Effector memory CD8-positive, alpha-beta T cell (primary cell): ENCODE measurements around the gene PCDHGA6.
A peak's percentile ranks its signal among the peaks of the same experiment; 100 is the strongest.
"Not testable (repeated sequence)": the region's sequence is repeated elsewhere in the genome, so short reads cannot be mapped to it uniquely, and the experiment has no call there.

ENCODE experiments used
- ATAC-seq: fragments of 150-1000 bp; cut with Tn5 transposase; replicated peaks from 2 replicates; pipeline ENCODE4 v1.10.0; 2021; ENCODE audit warnings: mild to moderate bottlenecking, moderate library complexity
- DNase-seq, 3 experiments: peaks; one replicate each; pipeline ENCODE4 v3.0.0; 2021
- H3K27ac Mint-ChIP-seq, 2 donors: one replicate each; pipeline ENCODE4 v1.8.0; 2022; ENCODE audit warnings: mild to moderate bottlenecking in 2 of 2, mixed read lengths in 2 of 2, moderate library complexity in 2 of 2
- H3K27me3 Mint-ChIP-seq, 2 donors: one replicate each; pipeline ENCODE4 v1.8.0; 2022; ENCODE audit warnings: mixed read lengths in 2 of 2
- H3K36me3 Mint-ChIP-seq: one replicate; pipeline ENCODE4 v1.8.0; 2022; ENCODE audit warnings: mild to moderate bottlenecking, moderate library complexity, mixed read lengths; ENCODE audit not compliant: insufficient read depth
- H3K4me1 Mint-ChIP-seq, 2 donors: one replicate each; pipeline ENCODE4 v1.8.0; 2022; ENCODE audit warnings: low read depth in 2 of 2, mixed read lengths in 2 of 2
- H3K4me3 Mint-ChIP-seq, 2 donors: one replicate each; pipeline ENCODE4 v1.8.0; 2022; ENCODE audit warnings: mild to moderate bottlenecking in 2 of 2, mixed read lengths in 2 of 2, moderate library complexity in 2 of 2
- H3K9me3 Mint-ChIP-seq, 2 donors: one replicate each; pipeline ENCODE4 v1.8.0; 2022; ENCODE audit warnings: mixed read lengths in 2 of 2

Gene PCDHGA6

DNA sequence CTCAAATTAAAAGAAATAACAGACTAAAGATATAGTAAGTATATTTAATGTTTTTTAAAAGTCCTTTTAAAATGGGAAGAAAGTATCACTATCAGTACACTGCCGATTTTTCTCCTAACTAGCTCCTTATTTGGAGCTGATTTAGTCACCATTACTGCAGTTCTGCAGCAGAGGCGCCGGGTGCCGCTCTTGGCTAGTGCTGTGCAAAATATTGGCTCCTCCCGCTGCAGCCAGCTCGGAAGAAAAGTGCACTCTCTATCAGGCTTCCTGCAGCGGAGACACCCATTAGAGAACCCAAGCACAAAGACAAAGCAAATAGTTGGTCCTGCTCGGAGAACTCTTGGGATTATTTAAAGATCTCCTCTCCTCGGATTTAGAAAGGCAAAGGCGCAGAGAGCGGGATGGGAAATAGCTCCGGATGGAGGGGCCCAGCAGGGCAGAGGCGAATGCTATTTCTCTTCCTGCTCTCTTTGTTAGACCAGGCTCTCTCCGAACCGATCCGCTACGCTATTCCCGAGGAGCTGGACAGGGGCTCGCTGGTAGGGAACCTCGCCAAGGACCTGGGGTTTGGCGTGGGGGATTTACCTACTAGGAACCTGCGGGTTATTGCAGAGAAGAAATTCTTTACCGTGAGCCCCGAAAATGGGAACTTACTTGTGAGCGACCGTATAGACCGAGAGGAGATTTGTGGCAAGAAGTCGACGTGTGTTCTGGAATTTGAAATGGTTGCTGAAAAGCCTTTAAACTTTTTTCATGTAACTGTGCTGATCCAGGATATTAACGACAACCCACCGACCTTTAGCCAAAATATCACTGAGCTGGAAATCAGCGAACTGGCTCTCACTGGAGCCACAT is 3.5 kb upstream of the PCDHGA6 start, which contains the start of gene PCDHGB3:
PCDHGB3 (plus strand) TSS at position 249 of the 855 bp plus-strand sequence; CDS start at position 402, 153 bp downstream.
- Mint-ChIP-seq H3K27ac (peak within 1 kb of the TSS in 1 of 2 donors; percentile 77), H3K4me3 (peak within 1 kb of the TSS; percentile 75 to 86), H3K4me1 (peaks cover 5% of the 10 kb centered on the region in 2 donors), H3K27me3 (peaks cover 35 to 63% of the 10 kb centered on the region in 2 donors), H3K9me3 (no peaks in the 10 kb centered on the region), H3K36me3 (peaks cover 3% of the 10 kb centered on the region)
- ATAC-seq = peak; percentile 74
- DNase-seq = no peak

- Mint-ChIP-seq H3K27me3 (peaks cover 32 to 59% of the 10 kb centered on the region in 2 donors), H3K4me1 (peaks cover 5% of the 10 kb centered on the region in 2 donors), H3K27ac (no peak overlapping the region), H3K4me3 (no peak overlapping the region), H3K36me3 (peaks cover 3% of the 10 kb centered on the region), H3K9me3 (peaks cover 0 to 4% of the 10 kb centered on the region in 2 donors)
- ATAC-seq (no peak), DNase-seq (no peak)
Measured at GRCh38 chr5:141371572-141372475, 1.9 kb upstream of the PCDHGA6 start.

DNA sequence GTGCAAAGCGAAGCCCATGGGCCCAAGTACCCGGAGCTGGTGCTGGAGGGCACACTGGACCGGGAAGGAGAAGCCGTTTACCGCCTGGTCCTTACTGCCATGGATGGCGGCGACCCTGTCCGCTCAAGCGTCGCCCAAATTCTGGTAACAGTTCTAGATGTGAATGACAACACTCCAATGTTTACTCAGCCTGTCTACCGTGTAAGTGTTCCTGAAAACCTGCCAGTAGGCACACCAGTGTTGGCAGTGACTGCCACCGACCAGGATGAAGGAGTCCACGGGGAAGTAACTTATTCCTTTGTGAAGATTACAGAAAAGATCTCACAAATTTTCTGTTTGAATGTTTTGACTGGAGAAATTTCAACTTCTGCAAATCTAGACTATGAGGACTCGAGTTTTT is 936 bp downstream of the PCDHGA6 start:
- H3K4me3 Mint-ChIP-seq = no peak overlapping the region
- H3K4me1 Mint-ChIP-seq = peaks cover 5% of the 10 kb centered on the region in 2 donors
- ATAC-seq = no peak
- peaks cover 0 to 4% of the 10 kb centered on the region in 2 donors for H3K9me3 Mint-ChIP-seq
- H3K27me3 Mint-ChIP-seq = peaks cover 26 to 52% of the 10 kb centered on the region in 2 donors
- DNase-seq = no peak
- H3K27ac Mint-ChIP-seq = no peak overlapping the region
- H3K36me3 Mint-ChIP-seq = no peaks in the 10 kb centered on the region

GRCh38 chr5:141375444-141376155 is 1.9 kb downstream of the PCDHGA6 start:
- H3K27me3 Mint-ChIP-seq = peaks cover 18 to 42% of the 10 kb centered on the region in 2 donors
- not testable (repeated sequence) for H3K4me3 Mint-ChIP-seq, H3K4me1 Mint-ChIP-seq, H3K36me3 Mint-ChIP-seq, H3K27ac Mint-ChIP-seq, H3K9me3 Mint-ChIP-seq, DNase-seq, ATAC-seq

DNA sequence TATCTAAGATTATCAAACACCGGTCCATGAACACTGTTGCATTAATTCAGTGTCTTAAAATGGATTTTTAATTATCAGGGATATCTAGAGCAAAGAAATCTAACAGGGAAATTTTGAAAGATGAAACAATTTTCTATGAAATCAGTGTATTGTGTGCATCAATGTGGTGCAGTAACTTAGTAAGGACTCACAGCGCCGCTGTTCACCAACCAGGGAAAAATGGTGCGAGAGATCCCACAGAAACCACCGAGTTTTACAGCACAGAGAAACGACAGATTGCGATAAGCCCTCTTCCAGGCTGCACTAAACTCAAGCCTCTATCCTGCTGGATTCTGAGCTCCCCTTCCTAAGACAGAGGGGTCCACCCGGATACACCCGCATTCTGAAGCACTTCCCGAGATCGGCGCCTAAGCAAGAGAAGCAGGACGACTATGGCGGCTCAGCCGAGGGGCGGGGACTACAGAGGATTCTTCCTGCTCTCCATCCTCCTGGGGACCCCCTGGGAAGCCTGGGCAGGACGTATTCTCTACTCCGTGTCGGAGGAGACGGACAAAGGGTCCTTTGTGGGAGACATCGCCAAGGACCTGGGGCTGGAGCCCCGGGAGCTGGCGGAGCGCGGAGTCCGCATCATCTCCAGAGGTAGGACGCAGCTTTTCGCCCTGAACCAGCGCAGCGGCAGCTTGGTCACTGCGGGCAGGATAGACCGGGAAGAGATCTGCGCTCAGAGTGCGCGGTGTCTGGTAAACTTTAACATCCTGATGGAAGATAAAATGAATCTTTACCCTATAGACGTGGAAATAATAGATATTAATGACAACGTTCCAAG is 9.0 kb downstream of the PCDHGA6 start, which contains the start of gene PCDHGA7:
PCDHGA7 (plus strand) TSS at position 274 of the 826 bp plus-strand sequence; CDS start at position 432, 158 bp downstream.
- no peaks in the 10 kb centered on the region for H3K4me1 Mint-ChIP-seq
- H3K27ac Mint-ChIP-seq = no peak within 1 kb of the TSS
- H3K27me3 Mint-ChIP-seq = peaks cover 51 to 59% of the 10 kb centered on the region in 2 donors
- ATAC-seq (no peak), DNase-seq (no peak)
- H3K36me3 Mint-ChIP-seq = no peaks in the 10 kb centered on the region
- H3K9me3 Mint-ChIP-seq = peaks cover 0 to 10% of the 10 kb centered on the region in 2 donors
- peak within 1 kb of the TSS; percentile 48 to 70 for H3K4me3 Mint-ChIP-seq

GRCh38 chr5:141383345-141383744 is 9.7 kb downstream of the PCDHGA6 start:
- Mint-ChIP-seq H3K27ac (no peak overlapping the region), H3K4me3 (peak overlapping the region in 1 of 2 donors; percentile 48), H3K36me3 (no peaks in the 10 kb centered on the region), H3K9me3 (peaks cover 0 to 10% of the 10 kb centered on the region in 2 donors), H3K27me3 (peaks cover 53 to 62% of the 10 kb centered on the region in 2 donors), H3K4me1 (no peaks in the 10 kb centered on the region)
- ATAC-seq (no peak), DNase-seq (no peak)

- peaks cover 2 to 11% of the 10 kb centered on the region in 2 donors for H3K9me3 Mint-ChIP-seq
- DNase-seq (no peak), ATAC-seq (no peak)
- peaks cover 58 to 68% of the 10 kb centered on the region in 2 donors for H3K27me3 Mint-ChIP-seq
- no peaks in the 10 kb centered on the region for H3K4me1 Mint-ChIP-seq
- H3K4me3 Mint-ChIP-seq = no peak overlapping the region
- no peak overlapping the region for H3K27ac Mint-ChIP-seq
- H3K36me3 Mint-ChIP-seq = no peaks in the 10 kb centered on the region
Measured at GRCh38 chr5:141384471-141385267, 11.0 kb downstream of the PCDHGA6 start.

- peaks cover 4 to 17% of the 10 kb centered on the region in 2 donors for H3K9me3 Mint-ChIP-seq
- not testable (repeated sequence) for H3K36me3 Mint-ChIP-seq, H3K27ac Mint-ChIP-seq, DNase-seq, H3K4me1 Mint-ChIP-seq
- H3K4me3 Mint-ChIP-seq = peak within 1 kb of the TSS; percentile 22 to 52
- ATAC-seq = peak; percentile 49
- peaks cover 59 to 87% of the 10 kb centered on the region in 2 donors for H3K27me3 Mint-ChIP-seq
Measured at GRCh38 chr5:141387557-141388311, 14.0 kb downstream of the PCDHGA6 start, which contains the start of gene PCDHGB4. TSS of gene PCDHGB4 (plus strand) at chr5:141387698. CDS start at chr5:141387885, 187 bp downstream.

DNA sequence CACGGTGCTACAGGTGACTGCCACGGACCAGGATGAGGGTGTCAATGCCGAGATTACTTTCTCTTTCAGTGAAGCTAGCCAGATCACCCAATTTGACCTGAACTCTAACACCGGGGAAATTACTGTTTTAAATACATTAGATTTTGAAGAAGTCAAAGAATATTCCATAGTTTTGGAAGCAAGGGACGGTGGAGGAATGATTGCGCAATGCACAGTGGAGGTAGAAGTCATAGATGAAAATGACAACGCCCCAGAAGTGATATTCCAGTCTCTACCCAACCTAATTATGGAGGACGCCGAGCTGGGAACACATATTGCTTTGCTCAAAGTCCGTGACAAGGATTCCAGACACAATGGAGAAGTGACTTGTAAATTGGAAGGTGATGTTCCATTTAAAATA is 15.0 kb downstream of the PCDHGA6 start:
- Mint-ChIP-seq H3K36me3 (peaks cover 2% of the 10 kb centered on the region), H3K4me1 (peaks cover 0 to 3% of the 10 kb centered on the region in 2 donors), H3K27me3 (peaks cover 54 to 87% of the 10 kb centered on the region in 2 donors), H3K4me3 (no peak overlapping the region), H3K9me3 (peaks cover 4 to 17% of the 10 kb centered on the region in 2 donors), H3K27ac (no peak overlapping the region)
- ATAC-seq (no peak), DNase-seq (no peak)

- ATAC-seq = no peak
- H3K27ac Mint-ChIP-seq = no peak overlapping the region
- H3K9me3 Mint-ChIP-seq = peaks cover 6 to 24% of the 10 kb centered on the region in 2 donors
- H3K36me3 Mint-ChIP-seq = peaks cover 6% of the 10 kb centered on the region
- DNase-seq = no peak
- H3K4me1 Mint-ChIP-seq = peaks cover 0 to 3% of the 10 kb centered on the region in 2 donors
- peaks cover 54 to 87% of the 10 kb centered on the region in 2 donors for H3K27me3 Mint-ChIP-seq
- H3K4me3 Mint-ChIP-seq = no peak overlapping the region
Measured at GRCh38 chr5:141389153-141390042, 15.7 kb downstream of the PCDHGA6 start.
